HL-60 (cell line): ENCODE results near the gene PARL.

Experiments
- CTCF ChIP-seq: IDR thresholded peaks from one replicate; pipeline ENCODE4 v1.5.1; 2011; ENCODE audit warnings: low read length, control low read depth, inconsistent platforms; ENCODE audit not compliant: insufficient read depth
- GABPA ChIP-seq: IDR thresholded peaks from 2 replicates; pipeline ENCODE4 v1.6.1; 2012; ENCODE audit warnings: low read depth
- POLR2AphosphoS5 ChIP-seq: IDR thresholded peaks from 2 replicates; pipeline ENCODE4 v1.6.1; 2012; ENCODE audit warnings: low read depth
- TF ChIP-seq, protein P1 (sequence below): IDR thresholded peaks from 2 replicates; pipeline ENCODE4 v1.6.1; 2012; ENCODE audit warnings: low read depth; ENCODE audit not compliant: insufficient replicate concordance

DNA sequence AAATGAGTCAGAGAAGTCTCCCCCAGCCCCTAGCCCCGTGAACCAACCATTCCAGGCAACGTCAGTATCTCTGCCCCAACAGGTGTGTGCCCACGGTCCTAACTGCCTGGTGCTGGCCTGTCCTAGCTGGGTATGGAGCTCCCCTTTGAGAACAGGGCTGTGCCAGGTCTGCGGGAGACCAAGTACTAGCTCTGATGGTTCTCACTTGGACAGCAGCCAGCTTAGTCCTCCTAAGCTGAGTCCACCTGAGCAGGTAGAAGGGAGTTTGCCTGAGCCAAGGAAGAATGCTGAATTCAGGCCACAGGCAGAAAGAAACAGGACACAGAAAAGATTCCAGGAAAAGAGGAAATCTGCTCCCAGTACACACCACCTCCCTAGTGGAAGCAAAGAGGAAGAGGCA is 33.1 kb upstream of the PARL start:
- no peak for TF ChIP-seq CTCF
- TF ChIP-seq GABPA, result no peak
- TF ChIP-seq, protein P1, sequence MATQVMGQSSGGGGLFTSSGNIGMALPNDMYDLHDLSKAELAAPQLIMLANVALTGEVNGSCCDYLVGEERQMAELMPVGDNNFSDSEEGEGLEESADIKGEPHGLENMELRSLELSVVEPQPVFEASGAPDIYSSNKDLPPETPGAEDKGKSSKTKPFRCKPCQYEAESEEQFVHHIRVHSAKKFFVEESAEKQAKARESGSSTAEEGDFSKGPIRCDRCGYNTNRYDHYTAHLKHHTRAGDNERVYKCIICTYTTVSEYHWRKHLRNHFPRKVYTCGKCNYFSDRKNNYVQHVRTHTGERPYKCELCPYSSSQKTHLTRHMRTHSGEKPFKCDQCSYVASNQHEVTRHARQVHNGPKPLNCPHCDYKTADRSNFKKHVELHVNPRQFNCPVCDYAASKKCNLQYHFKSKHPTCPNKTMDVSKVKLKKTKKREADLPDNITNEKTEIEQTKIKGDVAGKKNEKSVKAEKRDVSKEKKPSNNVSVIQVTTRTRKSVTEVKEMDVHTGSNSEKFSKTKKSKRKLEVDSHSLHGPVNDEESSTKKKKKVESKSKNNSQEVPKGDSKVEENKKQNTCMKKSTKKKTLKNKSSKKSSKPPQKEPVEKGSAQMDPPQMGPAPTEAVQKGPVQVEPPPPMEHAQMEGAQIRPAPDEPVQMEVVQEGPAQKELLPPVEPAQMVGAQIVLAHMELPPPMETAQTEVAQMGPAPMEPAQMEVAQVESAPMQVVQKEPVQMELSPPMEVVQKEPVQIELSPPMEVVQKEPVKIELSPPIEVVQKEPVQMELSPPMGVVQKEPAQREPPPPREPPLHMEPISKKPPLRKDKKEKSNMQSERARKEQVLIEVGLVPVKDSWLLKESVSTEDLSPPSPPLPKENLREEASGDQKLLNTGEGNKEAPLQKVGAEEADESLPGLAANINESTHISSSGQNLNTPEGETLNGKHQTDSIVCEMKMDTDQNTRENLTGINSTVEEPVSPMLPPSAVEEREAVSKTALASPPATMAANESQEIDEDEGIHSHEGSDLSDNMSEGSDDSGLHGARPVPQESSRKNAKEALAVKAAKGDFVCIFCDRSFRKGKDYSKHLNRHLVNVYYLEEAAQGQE, result no peak
- no peak for TF ChIP-seq POLR2AphosphoS5
